NCI-H460 (cell line): Measurements from ENCODE around the gene PMS2. TPM values are rescaled to one million over a fixed set of nuclear protein-coding genes. Genes with fewer than 3 reads are reported as not detected.
"Not testable (repeated sequence)": the region's sequence is repeated elsewhere in the genome, so short reads cannot be mapped to it uniquely, and the experiment has no call there.

Experiments used
- DNase-seq: peaks from one replicate; pipeline ENCODE4 v3.0.0-alpha.2; 2016; ENCODE audit warnings: low read depth; ENCODE audit errors: extremely low read depth
- small RNA-seq, 2 experiments: library from RNA; depleted of rRNA; stranded (forward); fragments of <200 nt; gene quantifications; one replicate each; pipeline ENCODE3, GENCODE V24; 2014
- total RNA-seq: library from RNA; depleted of rRNA; stranded (reverse); fragments of >200 nt; shearing (Covaris generic); gene quantifications from 2 replicates; pipeline ENCODE4 v1.2.3, GENCODE V29; 2014; rRNA removed

Gene PMS2
- total RNA-seq, 1 experiment from 2014 or later = 24.8 TPM

DNA sequence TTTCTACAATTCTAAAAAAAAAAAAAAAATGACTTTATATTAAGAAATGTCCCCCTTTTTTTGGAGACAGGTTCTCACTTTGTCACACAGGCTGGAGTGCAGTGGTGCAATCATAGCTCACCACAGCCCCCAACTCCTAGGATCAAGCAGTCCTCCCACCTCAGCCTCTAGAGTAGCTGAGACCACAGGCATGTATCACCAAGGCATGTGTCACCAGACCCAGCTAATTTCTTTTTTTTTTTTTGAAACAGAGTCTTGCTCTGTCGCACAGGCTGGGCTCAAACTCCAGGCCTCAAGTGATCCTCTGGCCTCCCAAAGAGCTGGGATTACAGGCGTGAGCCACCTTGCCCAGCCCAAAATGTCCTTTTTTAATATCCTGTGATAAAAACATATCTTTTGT lies 84.7 kb downstream of the PMS2 start:
- DNase-seq = not testable (repeated sequence)

Small RNA genes lying within 50 kb of the gene (small RNA-seq; reads per million reads assigned to genes)
- gene RF00019 (0 reads per million in 2 experiments), gene RNU6-218P (0 reads per million in 2 experiments), gene SNORA80D (3.1 to 6.8 reads per million in 2 experiments)

Other genes starting within 250 kb of the PMS2 start
- 26.0 and 30.6 TPM in 2 replicates for gene RNF216, start 227.4 kb downstream of the PMS2 start, total RNA-seq
- gene OCM, start 128.3 kb downstream of the PMS2 start, total RNA-seq = not detected in 2 replicates
- gene CCZ1, start 110.3 kb downstream of the PMS2 start, total RNA-seq = 80.0 and 87.6 TPM in 2 replicates
- gene RSPH10B, start 38.4 kb downstream of the PMS2 start, total RNA-seq = not detected in 2 replicates
- gene AIMP2, start 223 bp upstream of the PMS2 start, total RNA-seq = 110 and 134 TPM in 2 replicates
- gene ANKRD61, start 22.3 kb upstream of the PMS2 start, total RNA-seq = 0.46 and 0.72 TPM in 2 replicates
- gene EIF2AK1, start 50.1 kb upstream of the PMS2 start, total RNA-seq = 108 and 115 TPM in 2 replicates
- gene USP42, start 95.9 kb upstream of the PMS2 start, total RNA-seq = 6.7 and 8.3 TPM in 2 replicates